Measurements from ENCODE around the gene SMURF2. TPM values are rescaled to one million over a fixed set of nuclear protein-coding genes. Genes with fewer than 3 reads are reported as not detected.

The SMURF2 gene
- total and polyA plus RNA-seq, 9 of the 15 experiments (the other 6 are each of a cell fraction or from before 2014, with no cell fraction given): 3.8 to 22.0 (median 14.8) TPM

GRCh38 chr17:64499805-64500486 lies 162.2 kb downstream of the SMURF2 start:
- Histone ChIP-seq H3K9me3 (replicated peaks; ENCODE audit: control insufficient read depth, insufficient read depth, low read depth, low read length) (no peaks in the 10 kb centered on the region), H3K4me3 (no peak overlapping the region), H4K20me1 (replicated peaks; ENCODE audit: control insufficient read depth, insufficient read depth, low read length) (peaks cover 14% of the 10 kb centered on the region), H3K4me1 (replicated peaks in 1 of 2; ENCODE audit: control insufficient read depth in 2 of 2, insufficient read depth in 2 of 2, low read length in 2 of 2) (peaks cover 9 to 12% of the 10 kb centered on the region in 2 experiments; a peak in 3 of 5 replicates), H3K9ac (ENCODE audit: insufficient read depth in 1 of 2, low read depth in 2 of 2, low read length in 2 of 2) (no peak overlapping the region), H3K36me3 (ENCODE audit: control insufficient read depth, insufficient read depth, low read length) (peaks cover 75% of the 10 kb centered on the region), H3K4me2 (ENCODE audit: insufficient read depth, low read length) (no peak overlapping the region), H3K27me3 (ENCODE audit: control insufficient read depth in 2 of 2, insufficient read depth in 2 of 2, low read length in 2 of 2) (no peaks in the 10 kb centered on the region), H3K79me2 (ENCODE audit: control insufficient read depth, insufficient read depth, low read length) (peaks cover 70% of the 10 kb centered on the region), H3K9me1 (ENCODE audit: control insufficient read depth, insufficient read depth, low read length) (no peaks in the 10 kb centered on the region), H3K27ac (ENCODE audit: extremely low read depth, low read depth, low read length) (no peak overlapping the region), H2AFZ (ENCODE audit: low read depth, low read length) (no peak overlapping the region)
- intact Hi-C loops (cut with micrococcal nuclease) (loop anchor here (10.0 kb wide), 1 partner anchor 235 kb away; no protein-coding TSS in a partner anchor), in situ Hi-C loops (cut with MboI) (no loop called here)
- no peak for FAIRE-seq
- WGBS (ENCODE audit: insufficient coverage, low coverage, missing lambda C conversion rate): 85% methylated on average over 6 of the region's 6 CpGs
- BruUV-seq (replicated peaks): TSS peak; percentile 0
- DNase-seq (ENCODE audit: extremely low read depth in 1 of 4, low spot score in 3 of 4): no peak
- CTCF ChIA-PET (ENCODE audit: low intra/inter-chr PET ratio): no interaction called here
- ATAC-seq: no peak
- POLR2A ChIA-PET: interaction anchor here (0.6 to 6.8 kb wide), 13 partner anchors 11 to 331 kb away, joined by 3 to 59 read pairs (median 4); partner anchors contain the start of gene MILR1
- no peak for TF ChIP-seq YBX1 (IDR thresholded peaks at IDR 0.05)
- TF ChIP-seq TAF15 (IDR thresholded peaks at IDR 0.05; ENCODE audit: low read depth, low read length): no peak
- TF ChIP-seq STAG1 (CRISPR knock-in tag; IDR thresholded peaks at IDR 0.05; ENCODE audit: borderline replicate concordance): no peak
- TF ChIP-seq, protein P1, sequence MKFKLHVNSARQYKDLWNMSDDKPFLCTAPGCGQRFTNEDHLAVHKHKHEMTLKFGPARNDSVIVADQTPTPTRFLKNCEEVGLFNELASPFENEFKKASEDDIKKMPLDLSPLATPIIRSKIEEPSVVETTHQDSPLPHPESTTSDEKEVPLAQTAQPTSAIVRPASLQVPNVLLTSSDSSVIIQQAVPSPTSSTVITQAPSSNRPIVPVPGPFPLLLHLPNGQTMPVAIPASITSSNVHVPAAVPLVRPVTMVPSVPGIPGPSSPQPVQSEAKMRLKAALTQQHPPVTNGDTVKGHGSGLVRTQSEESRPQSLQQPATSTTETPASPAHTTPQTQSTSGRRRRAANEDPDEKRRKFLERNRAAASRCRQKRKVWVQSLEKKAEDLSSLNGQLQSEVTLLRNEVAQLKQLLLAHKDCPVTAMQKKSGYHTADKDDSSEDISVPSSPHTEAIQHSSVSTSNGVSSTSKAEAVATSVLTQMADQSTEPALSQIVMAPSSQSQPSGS (CRISPR knock-in tag; IDR thresholded peaks at IDR 0.05): no peak
- no peak for TF ChIP-seq CHAMP1 (IDR thresholded peaks at IDR 0.05)
- no peak for TF ChIP-seq ZC3H11A (IDR thresholded peaks at IDR 0.05; ENCODE audit: low read depth, low read length)
- TF ChIP-seq ZNF551 (CRISPR knock-in tag; IDR thresholded peaks at IDR 0.05): 0 out of 2 replicates have a peak, but pooled peaks have one; percentile 15
- TF ChIP-seq, protein P2, sequence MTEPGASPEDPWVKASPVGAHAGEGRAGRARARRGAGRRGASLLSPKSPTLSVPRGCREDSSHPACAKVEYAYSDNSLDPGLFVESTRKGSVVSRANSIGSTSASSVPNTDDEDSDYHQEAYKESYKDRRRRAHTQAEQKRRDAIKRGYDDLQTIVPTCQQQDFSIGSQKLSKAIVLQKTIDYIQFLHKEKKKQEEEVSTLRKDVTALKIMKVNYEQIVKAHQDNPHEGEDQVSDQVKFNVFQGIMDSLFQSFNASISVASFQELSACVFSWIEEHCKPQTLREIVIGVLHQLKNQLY (CRISPR knock-in tag; conservative IDR thresholded peaks at IDR 0.05): no peak
- peak; percentile 57; the same call in 1 of the 2 replicates for TF ChIP-seq HMGXB4 (CRISPR knock-in tag; IDR thresholded peaks at IDR 0.05)
- TF ChIP-seq CHCHD3 (CRISPR knock-in tag; IDR thresholded peaks at IDR 0.05): no peak
- no peak for TF ChIP-seq PHF20 (IDR thresholded peaks at IDR 0.05; ENCODE audit: partially characterized antibody)
- TF ChIP-seq ZNF445 (CRISPR knock-in tag; IDR thresholded peaks at IDR 0.05; ENCODE audit: low read depth): no peak
- no peak for TF ChIP-seq ZNF644 (tag; IDR thresholded peaks at IDR 0.05; ENCODE audit: low read depth)
- TF ChIP-seq ETS2 (tag; IDR thresholded peaks at IDR 0.05; ENCODE audit: borderline replicate concordance, poor library complexity, severe bottlenecking): no peak

All from K562 (cell line).